Heart right ventricle (tissue), 16 donors: Measurements from ENCODE around the gene MACROD2. TPM values are rescaled to one million over a fixed set of nuclear protein-coding genes. Genes with fewer than 3 reads are reported as not detected.

Source experiments
- ATAC-seq, 8 donors: fragments of 200-7000 bp; cut with Tn5 transposase; one replicate each; pipeline ENCODE4 v1.9.1; 2020; ENCODE audit warnings: mild to moderate bottlenecking in 8 of 8, moderate library complexity in 8 of 8, moderate number of reproducible peaks in 1 of 8
- DNase-seq, 2 donors: peaks; one replicate each; pipeline ENCODE4 v3.0.0-alpha.2; 2020
- H3K27ac ChIP-seq, 10 donors: fragments of 200-600 bp; sonication (generic) in 2 of 10; one replicate each; pipeline versions ENCODE4 v1.5.0 to v1.8.0; 2020 to 2022; ENCODE audit warnings: mild to moderate bottlenecking in 3 of 10
- H3K27me3 ChIP-seq, 7 donors: fragments of 200-600 bp; one replicate each; pipeline ENCODE4 v1.8.0; 2021 to 2022; ENCODE audit warnings: mild to moderate bottlenecking in 2 of 7
- H3K36me3 ChIP-seq, 9 donors: fragments of 200-600 bp; sonication (generic) in 1 of 9; one replicate each; pipeline versions ENCODE4 v1.5.0 to v1.8.0; 2020 to 2022; ENCODE audit warnings: mild to moderate bottlenecking in 2 of 9
- H3K4me1 ChIP-seq, 9 donors: fragments of 200-600 bp; sonication (generic) in 1 of 9; one replicate each; pipeline versions ENCODE4 v1.5.0 to v1.8.0; 2020 to 2022; ENCODE audit warnings: mild to moderate bottlenecking in 4 of 9
- H3K4me3 ChIP-seq, 10 donors: fragments of 200-600 bp; sonication (generic) in 2 of 10; one replicate each; pipeline versions ENCODE4 v1.5.0 to v1.8.0; 2020 to 2022; ENCODE audit warnings: mild to moderate bottlenecking in 7 of 10, moderate library complexity in 2 of 10
- H3K9me3 ChIP-seq, 11 donors: fragments of 200-600 bp in 10 of 11; sonication (generic) in 2 of 11; one replicate each; pipeline versions ENCODE4 v1.5.0 to v1.8.0; 2013 to 2022; ENCODE audit warnings: mild to moderate bottlenecking in 2 of 11, control low read depth in 1 of 11, moderate library complexity in 1 of 11
- WGBS, 2 donors: extraction: QIAGEN DNeasy Blood & Tissue Kit; methylation state at CpG; one replicate each; pipeline ENCODE4 v1.1.7; 2013; ENCODE audit warnings: inconsistent platforms in 1 of 2; 5-methylcytosine and 5-hydroxymethylcytosine counted together
- intact Hi-C, 10 donors: fragments of 100-400 bp; cut with DNase I; formaldehyde crosslinking; loops; one replicate each; pipeline versions ENCODE4 v1.11.1 to v1.14.2; 2022
- polyA plus RNA-seq, 2 donors: library from polyadenylated mRNA; stranded (reverse); fragments of 200-250 nt; gene quantifications; one replicate each; pipeline ENCODE4 v1.2.3, GENCODE V29; 2013
- total RNA-seq, 10 donors: library from RNA; stranded (reverse); fragmentation: NEBNext Ultra II Directional in 3 of 10; extraction: Animal tissue kit (Norgen Biotek cat#: 25700) in 3 of 10; gene quantifications; one replicate each; pipeline versions ENCODE4 v1.2.1 to v1.2.4, GENCODE V29; 2021 to 2023
- TF ChIP-seq, protein P1 (sequence below), 9 donors: fragments of 200-600 bp; sonication (generic) in 2 of 9; IDR thresholded peaks; one replicate each; pipeline versions ENCODE4 v1.5.0 to v1.8.0; 2021 to 2022; ENCODE audit warnings: antibody characterized with exemption in 9 of 9, mild to moderate bottlenecking in 5 of 9, moderate library complexity in 1 of 9
- donor health status: Arrhythmogenic right ventricular cardiomyopathy.
- donor health status: ischemic (EF 13 %, LVEDD 7.1; RV severe dilation, severe dysfunction).
- donor health status: healthy with polysubstance abuse.
- donor health status: DM: no; HTN: yes; CAD: no.
- donor health status: DM: no; HTN: no; CAD: no.
- donor health status: ischemic (EF 25% LVEDD 6.9; RV normal size, moderate dysfunction).
- donor health status: ischemic (EF 25% LVEDD 5.7; RV mildly dilated, moderate dysfunction).
- donor health status: healthy.
- donor health status: DM: yes; HTN: yes; CAD: no.
- donor health status: Ischemic cardiomyopathy.
- donor health status: ischemic (EF 35%, LVEDD 5.7; RV mildly dilated, moderate dysfunction).
- donor health status: nonischemic (EF 11% LVEDD 7.7; RV severe dilation, severe dysfunction).
- donor health status: DM: yes; HTN: yes; CAD: no.
- donor health status: PGD.
- donor health status: ischemic (EF 29% LVEDD 5.4; RV normal size, mild dysfunction).
- donor health status: nonischemic (EF 23%, LVEDD 6.1; RV moderate dilation, normal function).

Gene MACROD2
- total and polyA plus RNA-seq, 12 donors, result 0.28 to 6.4 (median 4.1) TPM

- WGBS, 2 donors, result 96 to 98% methylated on average over 2 of the region's 2 CpGs
- no peak for ATAC-seq
- no peaks in the 10 kb centered on the region for H3K36me3 ChIP-seq
- H3K27ac ChIP-seq, result no peak overlapping the region
- no peaks in the 10 kb centered on the region for H3K9me3 ChIP-seq
- no peak for DNase-seq
- H3K4me3 ChIP-seq, result no peak overlapping the region
- TF ChIP-seq, protein P1, sequence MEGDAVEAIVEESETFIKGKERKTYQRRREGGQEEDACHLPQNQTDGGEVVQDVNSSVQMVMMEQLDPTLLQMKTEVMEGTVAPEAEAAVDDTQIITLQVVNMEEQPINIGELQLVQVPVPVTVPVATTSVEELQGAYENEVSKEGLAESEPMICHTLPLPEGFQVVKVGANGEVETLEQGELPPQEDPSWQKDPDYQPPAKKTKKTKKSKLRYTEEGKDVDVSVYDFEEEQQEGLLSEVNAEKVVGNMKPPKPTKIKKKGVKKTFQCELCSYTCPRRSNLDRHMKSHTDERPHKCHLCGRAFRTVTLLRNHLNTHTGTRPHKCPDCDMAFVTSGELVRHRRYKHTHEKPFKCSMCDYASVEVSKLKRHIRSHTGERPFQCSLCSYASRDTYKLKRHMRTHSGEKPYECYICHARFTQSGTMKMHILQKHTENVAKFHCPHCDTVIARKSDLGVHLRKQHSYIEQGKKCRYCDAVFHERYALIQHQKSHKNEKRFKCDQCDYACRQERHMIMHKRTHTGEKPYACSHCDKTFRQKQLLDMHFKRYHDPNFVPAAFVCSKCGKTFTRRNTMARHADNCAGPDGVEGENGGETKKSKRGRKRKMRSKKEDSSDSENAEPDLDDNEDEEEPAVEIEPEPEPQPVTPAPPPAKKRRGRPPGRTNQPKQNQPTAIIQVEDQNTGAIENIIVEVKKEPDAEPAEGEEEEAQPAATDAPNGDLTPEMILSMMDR (IDR thresholded peaks at IDR 0.05), result no peak
- H3K27me3 ChIP-seq, result no peaks in the 10 kb centered on the region
- no peaks in the 10 kb centered on the region for H3K4me1 ChIP-seq
- intact Hi-C loops, result no loop called here
These were observed 1863.7 kb downstream of the MACROD2 start for GRCh38 chr20:15859061-15859460.

DNA sequence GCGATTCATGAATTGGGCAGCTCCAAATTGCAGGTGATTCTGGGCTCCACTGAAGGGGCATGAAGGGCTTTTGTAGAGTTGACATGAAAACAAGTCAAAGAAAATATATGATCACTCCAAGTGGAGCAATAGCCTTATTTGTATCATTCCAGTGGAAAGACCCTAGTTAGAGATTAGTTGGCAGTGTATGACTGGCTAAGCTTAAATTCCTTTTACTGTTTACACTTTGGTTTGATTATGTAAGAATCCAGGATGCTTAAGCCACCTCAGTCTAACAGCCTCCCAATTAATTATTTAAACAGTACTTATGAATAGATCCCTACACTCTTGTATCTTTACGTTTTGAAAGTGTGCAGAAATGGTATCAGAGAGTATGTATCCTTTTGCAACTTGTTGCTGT is 1865.5 kb downstream of the MACROD2 start:
- Histone ChIP-seq H3K4me1 (no peaks in the 10 kb centered on the region), H3K9me3 (no peaks in the 10 kb centered on the region), H3K27me3 (no peaks in the 10 kb centered on the region), H3K36me3 (no peaks in the 10 kb centered on the region), H3K4me3 (no peak overlapping the region), H3K27ac (no peak overlapping the region)
- no peak for DNase-seq
- WGBS, 2 donors, result 75 to 87% methylated on average over 2 of the region's 2 CpGs
- no peak for ATAC-seq
- TF ChIP-seq, protein P1 (IDR thresholded peaks at IDR 0.05), result no peak
- intact Hi-C loops, result no loop called here

DNA sequence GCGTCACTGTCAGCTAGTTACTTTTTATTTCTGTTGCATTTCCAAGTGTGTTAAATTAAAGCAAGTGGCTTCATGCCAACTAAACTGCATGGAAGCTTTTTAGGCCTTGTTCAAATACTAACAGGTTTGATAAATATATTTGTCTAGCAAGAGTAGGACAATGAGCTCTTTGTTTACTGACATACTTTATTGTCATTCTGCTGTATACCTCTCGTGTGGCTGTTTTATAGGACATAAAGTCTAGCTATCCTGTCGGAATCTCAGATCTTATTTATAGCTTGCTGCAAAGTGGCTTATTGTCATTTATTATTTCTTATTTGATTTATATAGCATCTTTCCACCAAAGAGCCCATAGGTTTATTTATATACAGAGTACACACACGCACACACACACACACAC is 1866.9 kb downstream of the MACROD2 start:
- TF ChIP-seq, protein P1 (IDR thresholded peaks at IDR 0.05), result no peak
- Histone ChIP-seq H3K36me3 (no peaks in the 10 kb centered on the region), H3K27me3 (no peaks in the 10 kb centered on the region), H3K4me1 (no peaks in the 10 kb centered on the region), H3K27ac (no peak overlapping the region), H3K4me3 (no peak overlapping the region), H3K9me3 (no peaks in the 10 kb centered on the region)
- 79 to 86% methylated on average over 4 of the region's 4 CpGs for WGBS, 2 donors
- no peak for ATAC-seq
- no peak for DNase-seq
- intact Hi-C loops, result no loop called here

GRCh38 chr20:15863735-15864134 is 1868.4 kb downstream of the MACROD2 start:
- no peak overlapping the region for H3K27ac ChIP-seq
- ATAC-seq (no peak), DNase-seq (no peak)
- H3K27me3 ChIP-seq, result no peaks in the 10 kb centered on the region
- H3K4me3 ChIP-seq, result no peak overlapping the region
- intact Hi-C loops, result no loop called here
- H3K9me3 ChIP-seq, result peaks cover 0 to 5% (median 0%) of the 10 kb centered on the region in 11 donors
- TF ChIP-seq, protein P1 (IDR thresholded peaks at IDR 0.05), result no peak
- H3K36me3 ChIP-seq, result no peaks in the 10 kb centered on the region
- no peaks in the 10 kb centered on the region for H3K4me1 ChIP-seq

GRCh38 chr20:15865553-15865952 is 1870.2 kb downstream of the MACROD2 start:
- Histone ChIP-seq H3K9me3 (peaks cover 0 to 5% (median 0%) of the 10 kb centered on the region in 11 donors), H3K4me1 (no peaks in the 10 kb centered on the region), H3K4me3 (no peak overlapping the region), H3K27me3 (no peaks in the 10 kb centered on the region), H3K36me3 (no peaks in the 10 kb centered on the region), H3K27ac (no peak overlapping the region)
- 88 to 91% methylated on average over 2 of the region's 2 CpGs for WGBS, 2 donors
- DNase-seq (no peak), ATAC-seq (no peak)
- TF ChIP-seq, protein P1 (IDR thresholded peaks at IDR 0.05), result no peak
- intact Hi-C loops, result no loop called here
